GM04504 (cell line): ENCODE results near the gene RAB31.

Experiments used
- DNase-seq: peaks from one replicate; pipeline ENCODE4 v3.0.0-alpha.2; 2012; ENCODE audit warnings: low read depth

The RAB31 gene

GRCh38 chr18:9791991-9792390 is 83.9 kb downstream of the RAB31 start:
- DNase-seq: no peak

- no peak for DNase-seq
Measured at GRCh38 chr18:9792565-9793245, 84.6 kb downstream of the RAB31 start.

- DNase-seq: no peak
Measured at GRCh38 chr18:9796011-9796410, 87.9 kb downstream of the RAB31 start.

- no peak for DNase-seq
Measured at GRCh38 chr18:9796935-9797549, 88.9 kb downstream of the RAB31 start.

GRCh38 chr18:9802175-9803062 is 94.3 kb downstream of the RAB31 start:
- no peak for DNase-seq

- DNase-seq: no peak
Measured at GRCh38 chr18:9803063-9803697, 95.1 kb downstream of the RAB31 start.

- no peak for DNase-seq
Measured at GRCh38 chr18:9803698-9804516, 95.8 kb downstream of the RAB31 start.

GRCh38 chr18:9804517-9805104 is 96.5 kb downstream of the RAB31 start:
- no peak for DNase-seq

- no peak for DNase-seq
Measured at GRCh38 chr18:9806905-9807304, 98.8 kb downstream of the RAB31 start.

- no peak for DNase-seq
Measured at GRCh38 chr18:9808295-9809241, 100.5 kb downstream of the RAB31 start.

GRCh38 chr18:9809697-9810096 is 101.6 kb downstream of the RAB31 start:
- DNase-seq: no peak

GRCh38 chr18:9810299-9810698 is 102.2 kb downstream of the RAB31 start:
- no peak for DNase-seq

GRCh38 chr18:9810994-9811705 is 103.0 kb downstream of the RAB31 start:
- no peak for DNase-seq

GRCh38 chr18:9811978-9812377 is 103.9 kb downstream of the RAB31 start:
- DNase-seq: no peak

GRCh38 chr18:9814431-9814830 is 106.3 kb downstream of the RAB31 start:
- DNase-seq: no peak

GRCh38 chr18:9817286-9817685 is 109.2 kb downstream of the RAB31 start:
- DNase-seq: no peak

GRCh38 chr18:9817725-9818422 is 109.8 kb downstream of the RAB31 start:
- DNase-seq: no peak

GRCh38 chr18:9818423-9818734 is 110.3 kb downstream of the RAB31 start:
- DNase-seq: no peak

GRCh38 chr18:9820127-9820526 is 112.0 kb downstream of the RAB31 start:
- DNase-seq: no peak
